ENCODE data around the gene TIMP2.
"Not testable (repeated sequence)": the region's sequence is repeated elsewhere in the genome, so short reads cannot be mapped to it uniquely, and the experiment has no call there.

TIMP2 gene

GRCh38 chr17:78946631-78947030 lies 21.4 kb upstream of the TIMP2 start:
- DNase-seq (ENCODE audit: low read depth) = no peak
- no peak overlapping the region for H3K4me3 ChIP-seq (ENCODE audit: low read depth, low read length)
- TF ChIP-seq, protein P1, sequence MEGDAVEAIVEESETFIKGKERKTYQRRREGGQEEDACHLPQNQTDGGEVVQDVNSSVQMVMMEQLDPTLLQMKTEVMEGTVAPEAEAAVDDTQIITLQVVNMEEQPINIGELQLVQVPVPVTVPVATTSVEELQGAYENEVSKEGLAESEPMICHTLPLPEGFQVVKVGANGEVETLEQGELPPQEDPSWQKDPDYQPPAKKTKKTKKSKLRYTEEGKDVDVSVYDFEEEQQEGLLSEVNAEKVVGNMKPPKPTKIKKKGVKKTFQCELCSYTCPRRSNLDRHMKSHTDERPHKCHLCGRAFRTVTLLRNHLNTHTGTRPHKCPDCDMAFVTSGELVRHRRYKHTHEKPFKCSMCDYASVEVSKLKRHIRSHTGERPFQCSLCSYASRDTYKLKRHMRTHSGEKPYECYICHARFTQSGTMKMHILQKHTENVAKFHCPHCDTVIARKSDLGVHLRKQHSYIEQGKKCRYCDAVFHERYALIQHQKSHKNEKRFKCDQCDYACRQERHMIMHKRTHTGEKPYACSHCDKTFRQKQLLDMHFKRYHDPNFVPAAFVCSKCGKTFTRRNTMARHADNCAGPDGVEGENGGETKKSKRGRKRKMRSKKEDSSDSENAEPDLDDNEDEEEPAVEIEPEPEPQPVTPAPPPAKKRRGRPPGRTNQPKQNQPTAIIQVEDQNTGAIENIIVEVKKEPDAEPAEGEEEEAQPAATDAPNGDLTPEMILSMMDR (IDR thresholded peaks at IDR 0.05; ENCODE audit: insufficient read depth, low read depth, low read length, missing control alignments) = no peak

DNA sequence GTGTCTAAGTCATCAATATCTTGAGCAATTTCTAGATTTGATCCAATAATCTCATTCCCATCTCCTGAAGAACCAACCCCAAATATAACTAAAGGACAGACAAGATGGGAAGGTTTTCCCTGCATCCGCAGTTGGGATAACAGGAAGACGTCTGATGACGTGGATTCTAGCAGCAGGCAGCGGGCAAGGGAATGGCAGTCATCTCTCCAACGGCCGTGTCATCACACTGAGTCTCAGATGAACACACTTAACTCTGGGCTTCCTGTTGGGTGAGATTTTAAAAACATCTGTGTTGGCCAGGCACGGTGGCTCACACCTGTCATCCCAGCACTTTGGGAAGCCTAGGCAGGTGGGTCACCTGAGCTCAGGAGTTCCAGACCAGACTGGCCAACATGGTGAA lies 20.9 kb upstream of the TIMP2 start:
- DNase-seq (ENCODE audit: low read depth) = no peak
- TF ChIP-seq, protein P1 (IDR thresholded peaks at IDR 0.05; ENCODE audit: insufficient read depth, low read depth, low read length, missing control alignments) = no peak
- no peak overlapping the region for H3K4me3 ChIP-seq (ENCODE audit: low read depth, low read length)

- not testable (repeated sequence) for H3K4me3 ChIP-seq (ENCODE audit: low read depth, low read length); DNase-seq (ENCODE audit: low read depth)
Measured at GRCh38 chr17:78945455-78945854, 20.3 kb upstream of the TIMP2 start.

- DNase-seq (ENCODE audit: low read depth) = no peak
- no peak overlapping the region for H3K4me3 ChIP-seq (ENCODE audit: low read depth, low read length)
- TF ChIP-seq, protein P1 (IDR thresholded peaks at IDR 0.05; ENCODE audit: insufficient read depth, low read depth, low read length, missing control alignments) = no peak
Measured at GRCh38 chr17:78944956-78945355, 19.8 kb upstream of the TIMP2 start.

DNA sequence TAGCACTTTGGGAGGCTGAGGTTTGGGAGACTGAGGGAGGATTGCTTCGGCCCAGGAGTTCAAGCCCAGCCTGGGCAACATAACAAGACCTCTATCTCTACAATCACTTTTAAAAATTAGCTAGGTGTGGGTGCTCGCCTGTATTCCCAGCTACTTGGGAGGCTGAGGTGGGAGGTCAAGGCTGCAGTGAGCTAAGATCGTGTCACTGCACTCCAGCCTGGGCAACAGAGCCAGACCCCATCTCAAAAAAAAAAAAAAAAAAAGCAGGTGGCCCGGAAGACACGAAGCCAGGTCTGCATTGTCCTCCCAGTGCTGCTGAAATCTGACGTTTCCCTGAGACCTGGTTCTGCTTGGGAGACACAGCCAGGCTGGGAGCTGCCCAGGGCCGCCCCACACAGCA lies 18.8 kb upstream of the TIMP2 start:
- no peak for DNase-seq (ENCODE audit: low read depth)
- TF ChIP-seq, protein P1 (IDR thresholded peaks at IDR 0.05; ENCODE audit: insufficient read depth, low read depth, low read length, missing control alignments) = no peak

GRCh38 chr17:78940708-78941107 lies 15.5 kb upstream of the TIMP2 start:
- no peak overlapping the region for H3K4me3 ChIP-seq (ENCODE audit: low read depth, low read length)
- no peak for DNase-seq (ENCODE audit: low read depth)
- TF ChIP-seq, protein P1 (IDR thresholded peaks at IDR 0.05; ENCODE audit: insufficient read depth, low read depth, low read length, missing control alignments) = no peak

More for the DNA sequence above, 18.8 kb upstream of the TIMP2 start:
- H3K4me3 ChIP-seq (ENCODE audit: low read depth, low read length) = no peak overlapping the region

DNA sequence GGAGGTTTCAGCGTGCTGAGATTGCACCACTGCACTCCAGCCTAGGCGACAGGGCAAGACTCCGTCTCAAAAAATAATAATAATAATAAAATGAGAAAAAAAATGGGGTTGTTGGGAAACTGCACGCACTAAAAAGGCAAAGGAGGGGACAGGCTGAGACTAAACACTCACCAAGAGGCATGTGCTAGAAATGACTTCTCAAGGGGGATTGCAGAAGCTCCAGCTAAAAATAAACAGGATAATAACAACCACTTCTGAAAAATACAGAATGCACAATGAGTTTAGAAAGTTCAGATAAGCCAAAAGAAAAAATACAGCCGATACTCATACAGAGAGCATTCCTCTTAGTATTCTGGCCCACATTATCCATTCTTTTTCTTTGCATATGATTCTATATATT lies 15.1 kb upstream of the TIMP2 start:
- TF ChIP-seq, protein P1 (IDR thresholded peaks at IDR 0.05; ENCODE audit: insufficient read depth, low read depth, low read length, missing control alignments) = no peak
- no peak for DNase-seq (ENCODE audit: low read depth)
- H3K4me3 ChIP-seq (ENCODE audit: low read depth, low read length) = no peak overlapping the region
